NCI-H1092 treated with DMSO at 0.1 percent for 48 hours (cell line): Measurements from ENCODE around the gene GP1BA.

Experiments used
- DNase-seq: peaks from one replicate; lab custom pipeline; 2025; lab: John Stamatoyannopoulos, UW

Gene GP1BA

GRCh38 chr17:4950746-4951204 is 18.7 kb downstream of the GP1BA start, which contains the start of gene ENO3:
ENO3 (plus strand) TSS chr17:4951119; CDS start chr17:4951830, 711 bp downstream.
- DNase-seq: peak; percentile 54

- DNase-seq: no peak
Observed at GRCh38 chr17:4951486-4951885, 19.4 kb downstream of the GP1BA start.

- no peak for DNase-seq
Observed at GRCh38 chr17:4953451-4953961, 21.4 kb downstream of the GP1BA start.

GRCh38 chr17:4955091-4955490 is 23.0 kb downstream of the GP1BA start:
- no peak for DNase-seq

GRCh38 chr17:4956493-4957061 is 24.5 kb downstream of the GP1BA start:
- no peak for DNase-seq

- DNase-seq: no peak
Observed at GRCh38 chr17:4958102-4958501, 26.0 kb downstream of the GP1BA start.

- DNase-seq: no peak
Observed at GRCh38 chr17:4959261-4959965, 27.3 kb downstream of the GP1BA start.

- no peak for DNase-seq
Observed at GRCh38 chr17:4960279-4960922, 28.3 kb downstream of the GP1BA start.

GRCh38 chr17:4965311-4965986 is 33.4 kb downstream of the GP1BA start:
- no peak for DNase-seq

- peak; percentile 99 for DNase-seq
Observed at GRCh38 chr17:4966844-4967538, 34.9 kb downstream of the GP1BA start.

GRCh38 chr17:4967539-4968485 is 35.7 kb downstream of the GP1BA start, which contains the start of gene SPAG7:
SPAG7 (minus strand) TSS chr17:4967817; CDS start chr17:4967804, 13 bp downstream.
- DNase-seq: peak; percentile 94

GRCh38 chr17:4968486-4969046 is 36.5 kb downstream of the GP1BA start:
- no peak for DNase-seq

GRCh38 chr17:4969047-4969550 is 37.0 kb downstream of the GP1BA start:
- DNase-seq: no peak

- DNase-seq: no peak
Observed at GRCh38 chr17:4969551-4970173, 37.6 kb downstream of the GP1BA start.

- DNase-seq: no peak
Observed at GRCh38 chr17:4970273-4970672, 38.2 kb downstream of the GP1BA start.

GRCh38 chr17:4971826-4972225 is 39.7 kb downstream of the GP1BA start:
- no peak for DNase-seq

- no peak for DNase-seq
Observed at GRCh38 chr17:4972322-4972721, 40.2 kb downstream of the GP1BA start.

GRCh38 chr17:4972752-4973151 is 40.7 kb downstream of the GP1BA start:
- no peak for DNase-seq
